ENCODE data around the gene KLHL29.

The KLHL29 gene

DNA sequence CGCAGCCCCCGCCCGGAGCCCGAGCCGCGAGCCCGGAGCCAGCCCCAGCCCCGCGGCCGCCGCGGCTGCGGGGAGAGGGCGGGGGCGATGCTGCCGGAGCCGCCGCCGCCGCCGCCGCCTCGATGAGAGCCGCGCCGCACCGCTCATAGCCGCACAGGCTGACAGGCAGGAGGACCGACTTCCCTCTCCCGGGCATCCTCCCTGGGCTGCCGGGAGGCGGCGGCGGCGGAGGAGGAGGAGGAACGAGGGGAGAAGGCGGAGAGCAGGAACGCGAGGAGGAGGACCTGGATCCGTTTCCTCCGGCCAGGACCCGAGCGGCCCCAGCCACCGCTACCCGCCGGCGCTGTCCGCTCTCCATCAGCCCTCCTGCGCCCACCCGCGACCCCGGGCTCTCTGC lies 370 bp downstream of the KLHL29 start:
- H2BK12ac ChIP-seq (ENCODE audit: low read length), result no peak overlapping the region
- no peak overlapping the region for H4K91ac ChIP-seq (ENCODE audit: low read depth, low read length, poor library complexity)
- peak overlapping the region; percentile 55 for H2BK15ac ChIP-seq (ENCODE audit: low read length)
- H3K4me1 ChIP-seq (ENCODE audit: control insufficient read depth in 2 of 2, insufficient read depth in 1 of 2, low read depth in 1 of 2, low read length in 2 of 2), result peaks cover 2% of the 10 kb centered on the region in 2 donors
- peaks cover 3 to 44% (median 27%) of the 10 kb centered on the region in 3 experiments for H3K27me3 ChIP-seq (ENCODE audit: control insufficient read depth in 3 of 3, insufficient read depth in 3 of 3, low read depth in 1 of 3, low read length in 3 of 3)
- H3K79me1 ChIP-seq (ENCODE audit: low read depth, low read length), result no peaks in the 10 kb centered on the region
- H3K9ac ChIP-seq (ENCODE audit: low read depth, low read length, poor library complexity), result peak overlapping the region; percentile 80
- H2BK5ac ChIP-seq (ENCODE audit: low read length), result no peak overlapping the region
- WGBS, 2 donors (ENCODE audit: extremely low coverage in 2 of 2, insufficient read length in 2 of 2, insufficient replicate concordance in 1 of 2), result no CpG with 5 or more reads among the region's 52 CpGs
- H3K4ac ChIP-seq (ENCODE audit: low read length), result no peak overlapping the region
- peak overlapping the region; percentile 80 for H3K18ac ChIP-seq (ENCODE audit: low read length)
- peak overlapping the region; percentile 60 to 82 for H3K4me3 ChIP-seq (ENCODE audit: low read length in 2 of 2)
- peak overlapping the region; percentile 25 for H3K14ac ChIP-seq (ENCODE audit: low read length)
- H3K27ac ChIP-seq (replicated peaks; ENCODE audit: low read length), result no peak overlapping the region
- no peak overlapping the region for H2AK5ac ChIP-seq (ENCODE audit: low read depth, low read length)
- peak overlapping the region; percentile 98 for H3K4me2 ChIP-seq (ENCODE audit: insufficient read depth, low read length, poor library complexity, severe bottlenecking)
- H3K9me3 ChIP-seq (replicated peaks in 1 of 2; ENCODE audit: control insufficient read depth in 2 of 2, insufficient read depth in 1 of 2, low read depth in 1 of 2, low read length in 2 of 2), result no peaks in the 10 kb centered on the region
- DNase-seq (ENCODE audit: low spot score), result no peak
- no peaks in the 10 kb centered on the region for H3K36me3 ChIP-seq (replicated peaks in 1 of 2; ENCODE audit: control insufficient read depth in 2 of 2, insufficient read depth in 2 of 2, low read length in 2 of 2)
- H2AFZ ChIP-seq (ENCODE audit: low read length), result peak overlapping the region; percentile 90
- no peak overlapping the region for H3K23ac ChIP-seq (ENCODE audit: low read depth, low read length, poor library complexity)
- no peak overlapping the region for H4K8ac ChIP-seq (ENCODE audit: low read depth, low read length)
- no peak overlapping the region for H2BK120ac ChIP-seq (ENCODE audit: low read depth, low read length)

GRCh38 chr2:23385748-23386338 lies 864 bp downstream of the KLHL29 start:
- DNase-seq (ENCODE audit: low spot score), result no peak
- H3K18ac ChIP-seq (ENCODE audit: low read length), result peak overlapping the region; percentile 80
- peaks cover 2% of the 10 kb centered on the region in 2 donors for H3K4me1 ChIP-seq (ENCODE audit: control insufficient read depth in 2 of 2, insufficient read depth in 1 of 2, low read depth in 1 of 2, low read length in 2 of 2)
- H2BK12ac ChIP-seq (ENCODE audit: low read length), result no peak overlapping the region
- no peak overlapping the region for H2BK5ac ChIP-seq (ENCODE audit: low read length)
- H3K27me3 ChIP-seq (ENCODE audit: control insufficient read depth in 3 of 3, insufficient read depth in 3 of 3, low read depth in 1 of 3, low read length in 3 of 3), result peaks cover 3 to 44% (median 27%) of the 10 kb centered on the region in 3 experiments
- no peak overlapping the region for H3K27ac ChIP-seq (replicated peaks; ENCODE audit: low read length)
- peak overlapping the region; percentile 60 to 82 for H3K4me3 ChIP-seq (ENCODE audit: low read length in 2 of 2)
- H4K91ac ChIP-seq (ENCODE audit: low read depth, low read length, poor library complexity), result no peak overlapping the region
- H2BK15ac ChIP-seq (ENCODE audit: low read length), result no peak overlapping the region
- peak overlapping the region; percentile 90 for H2AFZ ChIP-seq (ENCODE audit: low read length)
- H3K4me2 ChIP-seq (ENCODE audit: insufficient read depth, low read length, poor library complexity, severe bottlenecking), result peak overlapping the region; percentile 98
- H3K9ac ChIP-seq (ENCODE audit: low read depth, low read length, poor library complexity), result peak overlapping the region; percentile 91
- H2BK120ac ChIP-seq (ENCODE audit: low read depth, low read length), result no peak overlapping the region
- no peak overlapping the region for H3K14ac ChIP-seq (ENCODE audit: low read length)
- no CpG with 5 or more reads among the region's 63 CpGs for WGBS, 2 donors (ENCODE audit: extremely low coverage in 2 of 2, insufficient read length in 2 of 2, insufficient replicate concordance in 1 of 2)
- no peaks in the 10 kb centered on the region for H3K79me1 ChIP-seq (ENCODE audit: low read depth, low read length)
- H3K4ac ChIP-seq (ENCODE audit: low read length), result no peak overlapping the region
- H3K36me3 ChIP-seq (replicated peaks in 1 of 2; ENCODE audit: control insufficient read depth in 2 of 2, insufficient read depth in 2 of 2, low read length in 2 of 2), result no peaks in the 10 kb centered on the region
- peak overlapping the region; percentile 26 for H2AK5ac ChIP-seq (ENCODE audit: low read depth, low read length)
- no peaks in the 10 kb centered on the region for H3K9me3 ChIP-seq (replicated peaks in 1 of 2; ENCODE audit: control insufficient read depth in 2 of 2, insufficient read depth in 1 of 2, low read depth in 1 of 2, low read length in 2 of 2)
- no peak overlapping the region for H4K8ac ChIP-seq (ENCODE audit: low read depth, low read length)
- H3K23ac ChIP-seq (ENCODE audit: low read depth, low read length, poor library complexity), result no peak overlapping the region

- peak overlapping the region; percentile 90 for H2AFZ ChIP-seq (ENCODE audit: low read length)
- H3K9me3 ChIP-seq (replicated peaks in 1 of 2; ENCODE audit: control insufficient read depth in 2 of 2, insufficient read depth in 1 of 2, low read depth in 1 of 2, low read length in 2 of 2), result no peaks in the 10 kb centered on the region
- no peak overlapping the region for H3K4ac ChIP-seq (ENCODE audit: low read length)
- peak overlapping the region; percentile 14 for H2BK12ac ChIP-seq (ENCODE audit: low read length)
- H3K4me3 ChIP-seq (ENCODE audit: low read length in 2 of 2), result peak overlapping the region; percentile 60 to 82
- no peak for DNase-seq (ENCODE audit: low spot score)
- peak overlapping the region; percentile 88 for H3K18ac ChIP-seq (ENCODE audit: low read length)
- no peaks in the 10 kb centered on the region for H3K79me1 ChIP-seq (ENCODE audit: low read depth, low read length)
- H3K27ac ChIP-seq (replicated peaks; ENCODE audit: low read length), result no peak overlapping the region
- no CpG with 5 or more reads among the region's 91 CpGs for WGBS, 2 donors (ENCODE audit: extremely low coverage in 2 of 2, insufficient read length in 2 of 2, insufficient replicate concordance in 1 of 2)
- peak overlapping the region; percentile 91 for H3K9ac ChIP-seq (ENCODE audit: low read depth, low read length, poor library complexity)
- H3K14ac ChIP-seq (ENCODE audit: low read length), result peak overlapping the region; percentile 77
- H2BK15ac ChIP-seq (ENCODE audit: low read length), result no peak overlapping the region
- no peak overlapping the region for H2BK120ac ChIP-seq (ENCODE audit: low read depth, low read length)
- H3K4me2 ChIP-seq (ENCODE audit: insufficient read depth, low read length, poor library complexity, severe bottlenecking), result peak overlapping the region; percentile 98
- peaks cover 3 to 41% (median 27%) of the 10 kb centered on the region in 3 experiments for H3K27me3 ChIP-seq (ENCODE audit: control insufficient read depth in 3 of 3, insufficient read depth in 3 of 3, low read depth in 1 of 3, low read length in 3 of 3)
- H2BK5ac ChIP-seq (ENCODE audit: low read length), result no peak overlapping the region
- H2AK5ac ChIP-seq (ENCODE audit: low read depth, low read length), result peak overlapping the region; percentile 26
- H3K4me1 ChIP-seq (ENCODE audit: control insufficient read depth in 2 of 2, insufficient read depth in 1 of 2, low read depth in 1 of 2, low read length in 2 of 2), result peaks cover 2% of the 10 kb centered on the region in 2 donors
- H4K91ac ChIP-seq (ENCODE audit: low read depth, low read length, poor library complexity), result no peak overlapping the region
- H4K8ac ChIP-seq (ENCODE audit: low read depth, low read length), result no peak overlapping the region
- peak overlapping the region; percentile 97 for H3K23ac ChIP-seq (ENCODE audit: low read depth, low read length, poor library complexity)
- no peaks in the 10 kb centered on the region for H3K36me3 ChIP-seq (replicated peaks in 1 of 2; ENCODE audit: control insufficient read depth in 2 of 2, insufficient read depth in 2 of 2, low read length in 2 of 2)
Observed at GRCh38 chr2:23386339-23387220, 1.6 kb downstream of the KLHL29 start.

DNA sequence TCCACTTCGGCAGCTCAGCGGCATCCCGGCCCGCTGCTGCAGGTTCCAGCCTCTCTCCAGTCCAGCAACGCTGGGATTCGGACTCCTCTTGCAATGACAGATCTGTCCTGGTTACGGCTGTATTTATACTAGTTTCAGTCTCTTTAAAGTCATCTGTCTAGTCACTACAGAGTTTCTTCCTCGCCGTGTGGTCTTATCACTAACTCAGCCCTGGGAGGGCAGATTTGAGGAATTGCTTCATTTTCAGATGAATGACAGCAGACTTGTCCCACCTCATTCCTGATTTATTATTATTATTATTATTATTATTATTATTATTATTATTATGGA lies 2.2 kb downstream of the KLHL29 start:
- no peak overlapping the region for H3K14ac ChIP-seq (ENCODE audit: low read length)
- no peaks in the 10 kb centered on the region for H3K36me3 ChIP-seq (replicated peaks in 1 of 2; ENCODE audit: control insufficient read depth in 2 of 2, insufficient read depth in 2 of 2, low read length in 2 of 2)
- no peak overlapping the region for H2BK120ac ChIP-seq (ENCODE audit: low read depth, low read length)
- no peak overlapping the region for H4K8ac ChIP-seq (ENCODE audit: low read depth, low read length)
- H3K23ac ChIP-seq (ENCODE audit: low read depth, low read length, poor library complexity), result peak overlapping the region; percentile 89
- no peak overlapping the region for H3K27ac ChIP-seq (replicated peaks; ENCODE audit: low read length)
- H2AFZ ChIP-seq (ENCODE audit: low read length), result peak overlapping the region; percentile 90
- peaks cover 2% of the 10 kb centered on the region in 2 donors for H3K4me1 ChIP-seq (ENCODE audit: control insufficient read depth in 2 of 2, insufficient read depth in 1 of 2, low read depth in 1 of 2, low read length in 2 of 2)
- H3K4me2 ChIP-seq (ENCODE audit: insufficient read depth, low read length, poor library complexity, severe bottlenecking), result peak overlapping the region; percentile 98
- H3K18ac ChIP-seq (ENCODE audit: low read length), result peak overlapping the region; percentile 88
- H2BK5ac ChIP-seq (ENCODE audit: low read length), result no peak overlapping the region
- peak overlapping the region; percentile 60 to 82 for H3K4me3 ChIP-seq (ENCODE audit: low read length in 2 of 2)
- no peak overlapping the region for H2BK12ac ChIP-seq (ENCODE audit: low read length)
- peak overlapping the region; percentile 91 for H3K9ac ChIP-seq (ENCODE audit: low read depth, low read length, poor library complexity)
- no CpG with 5 or more reads among the region's 9 CpGs for WGBS, 2 donors (ENCODE audit: extremely low coverage in 2 of 2, insufficient read length in 2 of 2, insufficient replicate concordance in 1 of 2)
- DNase-seq (ENCODE audit: low spot score), result no peak
- peaks cover 3 to 35% (median 27%) of the 10 kb centered on the region in 3 experiments for H3K27me3 ChIP-seq (ENCODE audit: control insufficient read depth in 3 of 3, insufficient read depth in 3 of 3, low read depth in 1 of 3, low read length in 3 of 3)
- no peaks in the 10 kb centered on the region for H3K9me3 ChIP-seq (replicated peaks in 1 of 2; ENCODE audit: control insufficient read depth in 2 of 2, insufficient read depth in 1 of 2, low read depth in 1 of 2, low read length in 2 of 2)
- no peak overlapping the region for H2BK15ac ChIP-seq (ENCODE audit: low read length)
- H3K4ac ChIP-seq (ENCODE audit: low read length), result no peak overlapping the region
- no peak overlapping the region for H4K91ac ChIP-seq (ENCODE audit: low read depth, low read length, poor library complexity)
- no peaks in the 10 kb centered on the region for H3K79me1 ChIP-seq (ENCODE audit: low read depth, low read length)
- no peak overlapping the region for H2AK5ac ChIP-seq (ENCODE audit: low read depth, low read length)
